GM12872 (cell line): ENCODE measurements around the gene HIVEP3.

Experiments
- CTCF ChIP-seq: IDR thresholded peaks from 3 replicates; pipeline ENCODE4 v1.5.1; 2011; ENCODE audit warnings: low read depth, mild to moderate bottlenecking, low read length, moderate library complexity; ENCODE audit not compliant: insufficient read depth

Gene HIVEP3

GRCh38 chr1:41835485-41835884 lies 83.2 kb downstream of the HIVEP3 start:
- TF ChIP-seq CTCF: no peak

- no peak for TF ChIP-seq CTCF
Observed at GRCh38 chr1:41833519-41834000, 85.2 kb downstream of the HIVEP3 start.

- no peak for TF ChIP-seq CTCF
Observed at GRCh38 chr1:41830726-41831125, 88.0 kb downstream of the HIVEP3 start.

GRCh38 chr1:41827991-41828570 lies 90.6 kb downstream of the HIVEP3 start:
- TF ChIP-seq CTCF: no peak

GRCh38 chr1:41823471-41823870 lies 95.3 kb downstream of the HIVEP3 start:
- no peak for TF ChIP-seq CTCF

GRCh38 chr1:41822866-41823265 lies 95.9 kb downstream of the HIVEP3 start:
- no peak for TF ChIP-seq CTCF

- TF ChIP-seq CTCF: no peak
Observed at GRCh38 chr1:41819843-41820242, 98.9 kb downstream of the HIVEP3 start.
